Measurements from ENCODE around the gene GRM7. TPM values are rescaled to one million over a fixed set of nuclear protein-coding genes. Genes with fewer than 3 reads are reported as not detected.

GRM7 gene
- total RNA-seq, 1 experiment from 2014 or later = 0.28 TPM

DNA sequence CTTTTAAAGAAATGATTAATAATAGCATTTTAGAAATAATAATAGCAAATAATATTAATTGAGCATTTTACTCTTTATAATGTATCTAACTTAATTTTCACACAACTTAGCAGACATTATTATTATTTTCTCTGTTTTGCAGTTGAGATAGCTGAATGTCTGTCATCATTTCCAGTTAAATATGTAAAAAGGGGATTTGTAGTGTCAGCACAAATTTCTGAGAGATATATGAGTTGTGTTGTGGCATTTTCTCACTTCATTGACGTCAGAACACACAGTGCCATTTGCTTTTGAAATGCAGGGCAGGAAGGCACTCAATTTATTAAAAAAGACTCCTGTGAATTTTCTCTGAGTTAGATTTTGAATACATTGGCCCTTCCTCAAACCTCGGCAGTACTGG lies 111.0 kb downstream of the GRM7 start:
- Histone ChIP-seq H2BK15ac (ENCODE audit: low read depth, low read length) (no peak overlapping the region), H3K23ac (ENCODE audit: insufficient read length, low read depth, low read length) (no peak overlapping the region)
- TF ChIP-seq, protein P1, sequence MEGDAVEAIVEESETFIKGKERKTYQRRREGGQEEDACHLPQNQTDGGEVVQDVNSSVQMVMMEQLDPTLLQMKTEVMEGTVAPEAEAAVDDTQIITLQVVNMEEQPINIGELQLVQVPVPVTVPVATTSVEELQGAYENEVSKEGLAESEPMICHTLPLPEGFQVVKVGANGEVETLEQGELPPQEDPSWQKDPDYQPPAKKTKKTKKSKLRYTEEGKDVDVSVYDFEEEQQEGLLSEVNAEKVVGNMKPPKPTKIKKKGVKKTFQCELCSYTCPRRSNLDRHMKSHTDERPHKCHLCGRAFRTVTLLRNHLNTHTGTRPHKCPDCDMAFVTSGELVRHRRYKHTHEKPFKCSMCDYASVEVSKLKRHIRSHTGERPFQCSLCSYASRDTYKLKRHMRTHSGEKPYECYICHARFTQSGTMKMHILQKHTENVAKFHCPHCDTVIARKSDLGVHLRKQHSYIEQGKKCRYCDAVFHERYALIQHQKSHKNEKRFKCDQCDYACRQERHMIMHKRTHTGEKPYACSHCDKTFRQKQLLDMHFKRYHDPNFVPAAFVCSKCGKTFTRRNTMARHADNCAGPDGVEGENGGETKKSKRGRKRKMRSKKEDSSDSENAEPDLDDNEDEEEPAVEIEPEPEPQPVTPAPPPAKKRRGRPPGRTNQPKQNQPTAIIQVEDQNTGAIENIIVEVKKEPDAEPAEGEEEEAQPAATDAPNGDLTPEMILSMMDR (conservative IDR thresholded peaks at IDR 0.05) = no peak

More for the DNA sequence above, 111.0 kb downstream of the GRM7 start:
- H3K4me2 ChIP-seq (ENCODE audit: insufficient read depth, insufficient read length, low read length) = no peak overlapping the region
- H2BK12ac ChIP-seq (ENCODE audit: insufficient read length, low read depth, low read length) = no peak overlapping the region
- H4K8ac ChIP-seq (replicated peaks; ENCODE audit: insufficient read length, low read depth, low read length) = no peak overlapping the region
- no peaks in the 10 kb centered on the region for H3K79me2 ChIP-seq (ENCODE audit: insufficient read depth, low read length)
- no CpG with 5 or more reads among the region's 2 CpGs for WGBS (ENCODE audit: extremely low coverage, insufficient read length, low lambda C conversion rate)
- no peak overlapping the region for H2BK120ac ChIP-seq (ENCODE audit: low read depth, low read length, poor library complexity, severe bottlenecking)
- peaks cover 6 to 7% of the 10 kb centered on the region in 2 experiments for H3K4me1 Mint-ChIP-seq
- no peak overlapping the region for H3T11ph ChIP-seq (ENCODE audit: low read length)
- no peaks in the 10 kb centered on the region for H3K79me1 ChIP-seq (ENCODE audit: insufficient read depth, low read depth, low read length, poor library complexity, severe bottlenecking)
- no peaks in the 10 kb centered on the region for H3K23me2 ChIP-seq (ENCODE audit: insufficient read length, low read depth, low read length, poor library complexity, severe bottlenecking)
- H3K27me3 Mint-ChIP-seq (ENCODE audit: low read depth) = no peaks in the 10 kb centered on the region; the same call in 1 of the 2 replicates
- no peak overlapping the region for H2BK20ac ChIP-seq (ENCODE audit: low read depth, low read length, poor library complexity, severe bottlenecking)
- H3K27ac Mint-ChIP-seq = no peak overlapping the region
- H4K20me1 ChIP-seq (ENCODE audit: control insufficient read depth, insufficient read depth, insufficient read length) = no peaks in the 10 kb centered on the region
- H3K4me1 ChIP-seq (ENCODE audit: insufficient read depth, low read length) = no peaks in the 10 kb centered on the region
- H3K4ac ChIP-seq (ENCODE audit: low read depth, low read length) = no peak overlapping the region
- no peak overlapping the region for H2AFZ ChIP-seq (ENCODE audit: low read length)
- H3K9me3 Mint-ChIP-seq = no peaks in the 10 kb centered on the region
- H3K36me3 Mint-ChIP-seq (ENCODE audit: insufficient read depth in 1 of 3, low read depth in 3 of 3) = no peaks in the 10 kb centered on the region
- no peak overlapping the region for H3K9ac ChIP-seq (ENCODE audit: extremely low read depth, insufficient read length, low read length)
- no peak overlapping the region for H3K14ac ChIP-seq (ENCODE audit: insufficient read depth, low read length)
- H3K56ac ChIP-seq (ENCODE audit: insufficient read length, low read depth, low read length) = no peak overlapping the region
- H3K27ac ChIP-seq (ENCODE audit: insufficient read length, low read depth, low read length) = no peak overlapping the region
- no peak overlapping the region for H3K4me3 Mint-ChIP-seq
- no peak overlapping the region for H2BK5ac ChIP-seq (ENCODE audit: insufficient read length, low read length)
- H3K9me3 ChIP-seq (ENCODE audit: control insufficient read depth, low read depth, low read length) = no peaks in the 10 kb centered on the region
- no peak overlapping the region for H4K91ac ChIP-seq (ENCODE audit: insufficient read length, low read depth, low read length)
- no peak for DNase-seq
- H2AK5ac ChIP-seq (ENCODE audit: insufficient read length, low read length) = no peak overlapping the region
- H3K27me3 ChIP-seq (ENCODE audit: insufficient read depth, low read length) = no peaks in the 10 kb centered on the region
- H3K18ac ChIP-seq (ENCODE audit: insufficient read length, low read depth, low read length) = no peak overlapping the region
- H4K5ac ChIP-seq (ENCODE audit: insufficient read length, low read depth, low read length) = no peak overlapping the region
